C4-2B (cell line): ENCODE measurements around the gene ENDOV.

ENCODE experiments used
- H3K27ac ChIP-seq: fragments of 450-650 bp; 2 replicates; pipeline ENCODE4 v1.5.1; 2017
- CTCF ChIP-seq: fragments of 450-650 bp; conservative IDR thresholded peaks from 2 replicates; pipeline ENCODE4 v1.5.1; 2017; ENCODE audit warnings: mild to moderate bottlenecking
- ZFX ChIP-seq: fragments of 450-650 bp; IDR thresholded peaks from 2 replicates; pipeline ENCODE4 v1.6.1; 2017

ENDOV gene

GRCh38 chr17:80453998-80454556 lies 39.1 kb downstream of the ENDOV start:
- TF ChIP-seq ZFX (no peak), CTCF (no peak)
- H3K27ac ChIP-seq = peak overlapping the region; percentile 93

GRCh38 chr17:80454557-80455335 lies 39.8 kb downstream of the ENDOV start:
- TF ChIP-seq ZFX (peak; percentile 94; the same call in 1 of the 2 replicates), CTCF (no peak)

GRCh38 chr17:80455336-80455710 lies 40.4 kb downstream of the ENDOV start:
- TF ChIP-seq CTCF (no peak), ZFX (no peak)
- H3K27ac ChIP-seq = peak overlapping the region; percentile 93

More at GRCh38 chr17:80454557-80455335, 39.8 kb downstream of the ENDOV start:
- peak overlapping the region; percentile 93 for H3K27ac ChIP-seq

GRCh38 chr17:80455784-80456183 lies 40.8 kb downstream of the ENDOV start:
- TF ChIP-seq ZFX = no peak
- H3K27ac ChIP-seq = peak overlapping the region; percentile 93; the same call in 1 of the 2 replicates

GRCh38 chr17:80456465-80457235 lies 41.7 kb downstream of the ENDOV start:
- TF ChIP-seq CTCF = no peak
- TF ChIP-seq ZFX = no peak
- no peak overlapping the region for H3K27ac ChIP-seq

- TF ChIP-seq CTCF (no peak), ZFX (no peak)
- H3K27ac ChIP-seq = no peak overlapping the region
Measured at GRCh38 chr17:80457236-80457856, 42.4 kb downstream of the ENDOV start.

- TF ChIP-seq CTCF = no peak
- TF ChIP-seq ZFX = no peak
- no peak overlapping the region for H3K27ac ChIP-seq
Measured at GRCh38 chr17:80458016-80458415, 43.0 kb downstream of the ENDOV start.
